Naive thymus-derived CD4-positive, alpha-beta T cell (primary cell): ENCODE data around the gene NRXN3. TPM values are rescaled to one million over a fixed set of nuclear protein-coding genes. Genes with fewer than 3 reads are reported as not detected.
A peak's percentile ranks its signal among the peaks of the same experiment; 100 is the strongest.

Experiments
- ATAC-seq: fragments of 150-1000 bp; cut with Tn5 transposase; 2 replicates; pipeline ENCODE4 v1.10.0; 2021; ENCODE audit warnings: mild to moderate bottlenecking, moderate library complexity
- CTCF ChIA-PET: fragments of 350-600 bp; sonication (Branson Sonifier 250); formaldehyde crosslinking; loops from one replicate; lab custom pipeline; 2021; ENCODE audit warnings: antibody characterized with exemption; lab: Charles Lee
- POLR2A ChIA-PET: fragments of 350-600 bp; sonication (Branson Sonifier 250); formaldehyde crosslinking; loops from one replicate; lab custom pipeline; 2021; ENCODE audit warnings: antibody characterized with exemption, inconsistent platforms; lab: Charles Lee
- DNase-seq, 9 donors: peaks; one replicate each; pipeline versions ENCODE4 v3.0.0 to v3.0.0-alpha.2; 2020 to 2022; ENCODE audit warnings: mixed read lengths in 1 of 9
- H3K27ac ChIP-seq: one replicate; pipeline ENCODE4 v1.7.0; 2013; ENCODE audit warnings: mild to moderate bottlenecking, low read depth, low read length, moderate library complexity
- H3K27me3 ChIP-seq, 2 donors: one replicate each; pipeline ENCODE4 v1.7.0; 2013; ENCODE audit warnings: low read length in 2 of 2, mild to moderate bottlenecking in 2 of 2, moderate library complexity in 2 of 2; ENCODE audit not compliant: control insufficient read depth in 2 of 2, insufficient read depth in 2 of 2
- H3K36me3 ChIP-seq, 3 experiments: 1 replicate in 2 of 3; 2 replicates in 1 of 3; pipeline ENCODE4 v1.7.0; 2013; ENCODE audit warnings: low read length in 3 of 3, mild to moderate bottlenecking in 3 of 3, moderate library complexity in 1 of 3; ENCODE audit not compliant: insufficient read depth in 3 of 3, control insufficient read depth in 2 of 3
- H3K4me1 ChIP-seq, 2 donors: one replicate each; pipeline ENCODE4 v1.7.0; 2013; ENCODE audit warnings: low read length in 2 of 2, mild to moderate bottlenecking in 2 of 2, moderate library complexity in 1 of 2; ENCODE audit not compliant: control insufficient read depth in 2 of 2, insufficient read depth in 2 of 2
- H3K4me3 ChIP-seq: 2 replicates; pipeline ENCODE4 v1.7.0; 2013; ENCODE audit warnings: mild to moderate bottlenecking, low read length
- H3K9me3 ChIP-seq, 3 experiments: 1 replicate in 2 of 3; 2 replicates in 1 of 3; pipeline ENCODE4 v1.7.0; 2013; ENCODE audit warnings: low read length in 3 of 3; ENCODE audit not compliant: control insufficient read depth in 2 of 3
- H3K27ac Mint-ChIP-seq, 9 donors: one replicate each; pipeline ENCODE4 v1.8.0; 2020 to 2022; ENCODE audit warnings: mixed read lengths in 9 of 9, mild to moderate bottlenecking in 8 of 9, moderate library complexity in 5 of 9, inconsistent platforms in 2 of 9
- H3K27me3 Mint-ChIP-seq, 5 donors: one replicate each; pipeline ENCODE4 v1.8.0; 2021 to 2022; ENCODE audit warnings: mixed read lengths in 5 of 5, mild to moderate bottlenecking in 1 of 5
- H3K36me3 Mint-ChIP-seq, 5 donors: one replicate each; pipeline ENCODE4 v1.8.0; 2020 to 2022; ENCODE audit warnings: mixed read lengths in 5 of 5, mild to moderate bottlenecking in 3 of 5, inconsistent platforms in 1 of 5
- H3K4me1 Mint-ChIP-seq, 7 donors: one replicate each; pipeline ENCODE4 v1.8.0; 2020 to 2022; ENCODE audit warnings: mixed read lengths in 7 of 7, mild to moderate bottlenecking in 3 of 7, inconsistent platforms in 1 of 7
- H3K4me3 Mint-ChIP-seq, 10 donors: one replicate each; pipeline ENCODE4 v1.8.0; 2020 to 2022; ENCODE audit warnings: mild to moderate bottlenecking in 10 of 10, mixed read lengths in 10 of 10, moderate library complexity in 6 of 10, inconsistent platforms in 2 of 10
- H3K9me3 Mint-ChIP-seq, 11 donors: one replicate each; pipeline ENCODE4 v1.8.0; 2020 to 2022; ENCODE audit warnings: mixed read lengths in 11 of 11, mild to moderate bottlenecking in 4 of 11, inconsistent platforms in 1 of 11, moderate library complexity in 1 of 11
- intact Hi-C, 2 donors: fragments of 100-400 bp; cut with micrococcal nuclease; formaldehyde crosslinking; loops; one replicate each; pipeline ENCODE4 v1.15.1; 2023
- polyA plus RNA-seq, 2 donors: library from polyadenylated mRNA; unstranded; fragments of 300-500 nt; fragmentation: Illumina TruSeq; gene quantifications; one replicate each; pipeline ENCODE4 v1.2.3, GENCODE V29; 2021
- total RNA-seq, 6 experiments: library from RNA in 5 of 6; stranded (reverse) in 5 of 6; gene quantifications; 1 replicate in 5 of 6; 2 replicates in 1 of 6; pipeline ENCODE4 v1.2.3 and lab custom pipeline; 2021 to 2026

NRXN3 gene
- total and polyA plus RNA-seq, 7 experiments from 2014 or later: not detected

- ChIA-PET CTCF (no interaction called here), POLR2A (no interaction called here)
- H3K36me3 Mint-ChIP-seq: no peaks in the 10 kb centered on the region
- H3K4me3 Mint-ChIP-seq: no peak overlapping the region
- H3K36me3 ChIP-seq: no peaks in the 10 kb centered on the region
- intact Hi-C loops: no loop called here
- peaks cover 0 to 19% (median 0%) of the 10 kb centered on the region in 11 donors for H3K9me3 Mint-ChIP-seq
- H3K9me3 ChIP-seq: no peaks in the 10 kb centered on the region
- H3K27me3 Mint-ChIP-seq: peaks cover 0 to 12% (median 0%) of the 10 kb centered on the region in 5 donors
- no peaks in the 10 kb centered on the region for H3K4me1 ChIP-seq
- ATAC-seq: no peak
- H3K4me3 ChIP-seq: no peak overlapping the region
- H3K27ac Mint-ChIP-seq: no peak overlapping the region
- peak in 1 of 9 donors; percentile 23 for DNase-seq
- H3K27me3 ChIP-seq: no peaks in the 10 kb centered on the region
- H3K27ac ChIP-seq: no peak overlapping the region
- H3K4me1 Mint-ChIP-seq: no peaks in the 10 kb centered on the region
Observed at GRCh38 chr14:78863143-78863542, 693.0 kb downstream of the NRXN3 start.

- H3K9me3 Mint-ChIP-seq: peaks cover 0 to 11% (median 3%) of the 10 kb centered on the region in 11 donors
- Histone ChIP-seq H3K36me3 (no peaks in the 10 kb centered on the region), H3K27ac (no peak overlapping the region), H3K27me3 (no peaks in the 10 kb centered on the region), H3K4me1 (no peaks in the 10 kb centered on the region), H3K9me3 (no peaks in the 10 kb centered on the region), H3K4me3 (no peak overlapping the region)
- no peak overlapping the region for H3K4me3 Mint-ChIP-seq
- no peaks in the 10 kb centered on the region for H3K36me3 Mint-ChIP-seq
- CTCF ChIA-PET: no interaction called here
- no peak for ATAC-seq
- no peak overlapping the region for H3K27ac Mint-ChIP-seq
- H3K27me3 Mint-ChIP-seq: no peaks in the 10 kb centered on the region
- DNase-seq: no peak
- intact Hi-C loops: no loop called here
- POLR2A ChIA-PET: no interaction called here
- no peaks in the 10 kb centered on the region for H3K4me1 Mint-ChIP-seq
Observed at GRCh38 chr14:78872837-78873236, 702.7 kb downstream of the NRXN3 start.

GRCh38 chr14:78873581-78873980 is 703.4 kb downstream of the NRXN3 start:
- CTCF ChIA-PET: no interaction called here
- POLR2A ChIA-PET: no interaction called here
- no peaks in the 10 kb centered on the region for H3K36me3 Mint-ChIP-seq
- no peak for ATAC-seq
- no peaks in the 10 kb centered on the region for H3K27me3 ChIP-seq
- no peak overlapping the region for H3K4me3 ChIP-seq
- peaks cover 0 to 11% (median 3%) of the 10 kb centered on the region in 11 donors for H3K9me3 Mint-ChIP-seq
- no peaks in the 10 kb centered on the region for H3K27me3 Mint-ChIP-seq
- H3K27ac Mint-ChIP-seq: no peak overlapping the region
- H3K36me3 ChIP-seq: no peaks in the 10 kb centered on the region
- H3K4me3 Mint-ChIP-seq: no peak overlapping the region
- no peak for DNase-seq
- H3K27ac ChIP-seq: no peak overlapping the region
- H3K4me1 ChIP-seq: no peaks in the 10 kb centered on the region
- no peaks in the 10 kb centered on the region for H3K9me3 ChIP-seq
- H3K4me1 Mint-ChIP-seq: no peaks in the 10 kb centered on the region
- intact Hi-C loops: no loop called here

- intact Hi-C loops: no loop called here
- Mint-ChIP-seq H3K9me3 (peaks cover 0 to 11% (median 0%) of the 10 kb centered on the region in 11 donors), H3K27me3 (no peaks in the 10 kb centered on the region), H3K4me1 (no peaks in the 10 kb centered on the region), H3K27ac (no peak overlapping the region), H3K36me3 (no peaks in the 10 kb centered on the region), H3K4me3 (no peak overlapping the region)
- Histone ChIP-seq H3K36me3 (no peaks in the 10 kb centered on the region), H3K4me1 (no peaks in the 10 kb centered on the region), H3K9me3 (no peaks in the 10 kb centered on the region), H3K4me3 (no peak overlapping the region), H3K27me3 (no peaks in the 10 kb centered on the region), H3K27ac (no peak overlapping the region)
- no peak for DNase-seq
- ChIA-PET POLR2A (no interaction called here), CTCF (no interaction called here)
- no peak for ATAC-seq
Observed at GRCh38 chr14:78875049-78875448, 704.9 kb downstream of the NRXN3 start.

- Histone ChIP-seq H3K4me1 (no peaks in the 10 kb centered on the region), H3K4me3 (no peak overlapping the region), H3K9me3 (peaks cover 0 to 6% (median 0%) of the 10 kb centered on the region in 3 experiments), H3K36me3 (no peaks in the 10 kb centered on the region), H3K27ac (no peak overlapping the region), H3K27me3 (no peaks in the 10 kb centered on the region)
- H3K9me3 Mint-ChIP-seq: peaks cover 0 to 22% (median 3%) of the 10 kb centered on the region in 11 donors
- DNase-seq (no peak), ATAC-seq (no peak)
- POLR2A ChIA-PET: no interaction called here
- peaks cover 0 to 13% (median 0%) of the 10 kb centered on the region in 5 donors for H3K27me3 Mint-ChIP-seq
- H3K36me3 Mint-ChIP-seq: no peaks in the 10 kb centered on the region
- H3K4me3 Mint-ChIP-seq: no peak overlapping the region
- H3K4me1 Mint-ChIP-seq: no peaks in the 10 kb centered on the region
- intact Hi-C loops: no loop called here
- H3K27ac Mint-ChIP-seq: no peak overlapping the region
- CTCF ChIA-PET: no interaction called here
Observed at GRCh38 chr14:78885884-78886283, 715.7 kb downstream of the NRXN3 start.

GRCh38 chr14:78897443-78897842 is 727.3 kb downstream of the NRXN3 start:
- Histone ChIP-seq H3K27ac (no peak overlapping the region), H3K4me1 (no peaks in the 10 kb centered on the region), H3K4me3 (no peak overlapping the region), H3K27me3 (no peaks in the 10 kb centered on the region), H3K9me3 (no peaks in the 10 kb centered on the region), H3K36me3 (no peaks in the 10 kb centered on the region)
- no peak overlapping the region for H3K27ac Mint-ChIP-seq
- H3K4me1 Mint-ChIP-seq: no peaks in the 10 kb centered on the region
- intact Hi-C loops: no loop called here
- ChIA-PET POLR2A (no interaction called here), CTCF (no interaction called here)
- no peak overlapping the region for H3K4me3 Mint-ChIP-seq
- ATAC-seq (no peak), DNase-seq (no peak)
- no peaks in the 10 kb centered on the region for H3K27me3 Mint-ChIP-seq
- H3K9me3 Mint-ChIP-seq: peaks cover 0 to 11% (median 2%) of the 10 kb centered on the region in 11 donors
- H3K36me3 Mint-ChIP-seq: no peaks in the 10 kb centered on the region

GRCh38 chr14:78902010-78902623 is 731.9 kb downstream of the NRXN3 start:
- peaks cover 0 to 6% (median 3%) of the 10 kb centered on the region in 5 donors for H3K27me3 Mint-ChIP-seq

More at GRCh38 chr14:78902010-78902623, 731.9 kb downstream of the NRXN3 start:
- Histone ChIP-seq H3K4me3 (no peak overlapping the region), H3K9me3 (no peaks in the 10 kb centered on the region), H3K27me3 (no peaks in the 10 kb centered on the region), H3K4me1 (no peaks in the 10 kb centered on the region), H3K36me3 (no peaks in the 10 kb centered on the region), H3K27ac (no peak overlapping the region)
- no peak for DNase-seq
- ChIA-PET CTCF (no interaction called here), POLR2A (no interaction called here)
- ATAC-seq: no peak
- peaks cover 0 to 6% (median 2%) of the 10 kb centered on the region in 11 donors for H3K9me3 Mint-ChIP-seq
- H3K4me1 Mint-ChIP-seq: no peaks in the 10 kb centered on the region
- H3K27ac Mint-ChIP-seq: no peak overlapping the region
- peaks cover 0 to 4% (median 0%) of the 10 kb centered on the region in 5 donors for H3K36me3 Mint-ChIP-seq
- intact Hi-C loops: no loop called here
- no peak overlapping the region for H3K4me3 Mint-ChIP-seq
